NCI-H345 (cell line): ENCODE data around the gene PRDM5.

Experiments
- DNase-seq: peaks from one replicate; lab custom pipeline; 2025; lab: John Stamatoyannopoulos, UW

Gene PRDM5

GRCh38 chr4:120922381-120923206 is at the start of gene PRDM5:
Gene PRDM5 (minus strand): TSS chr4:120922726. CDS start chr4:120922608, 118 bp downstream.
- DNase-seq, result peak; percentile 32

DNA sequence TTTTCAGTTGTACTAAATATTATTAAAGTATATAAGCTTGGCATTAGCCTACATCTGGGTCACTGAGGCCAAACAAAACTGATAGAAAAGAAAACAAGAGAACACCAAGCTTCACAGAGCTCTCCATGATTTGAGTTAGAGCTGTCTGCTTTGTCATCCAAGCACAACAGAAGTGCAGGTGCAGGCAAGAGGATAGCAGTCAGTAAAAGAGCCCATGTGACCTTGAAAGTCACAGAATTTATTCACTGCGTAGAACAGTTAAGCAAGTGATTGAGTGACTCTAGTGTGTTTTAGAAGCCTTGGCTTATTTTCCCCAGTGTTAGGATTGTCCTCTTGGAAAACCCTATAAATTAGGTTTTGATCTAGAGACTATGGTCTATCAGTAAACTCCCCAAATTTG is 49.4 kb upstream of the PRDM5 start:
- peak; percentile 41 for DNase-seq

- no peak for DNase-seq
Observed at GRCh38 chr4:120965938-120966337, 43.4 kb upstream of the PRDM5 start.

DNA sequence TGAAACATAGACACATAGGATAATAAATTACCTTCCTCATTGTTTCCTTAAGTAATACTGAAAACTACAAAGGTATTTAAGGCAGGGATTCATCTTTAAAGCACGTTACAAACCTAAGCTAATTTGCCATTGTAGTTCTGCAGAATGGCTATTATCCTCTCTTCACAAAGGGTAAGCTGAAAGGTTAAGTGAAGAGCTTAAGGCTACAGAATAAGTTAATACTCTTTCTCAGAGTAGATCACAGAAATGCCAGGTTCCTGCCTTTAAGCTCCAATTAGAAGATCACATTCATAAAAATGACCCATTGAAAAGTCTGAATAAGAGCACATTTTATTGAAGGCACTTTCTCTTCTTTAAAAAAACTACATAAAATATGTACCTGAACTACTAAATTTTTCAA is 42.1 kb upstream of the PRDM5 start:
- DNase-seq, result no peak

- DNase-seq, result no peak
Observed at GRCh38 chr4:120963449-120963848, 40.9 kb upstream of the PRDM5 start.

DNA sequence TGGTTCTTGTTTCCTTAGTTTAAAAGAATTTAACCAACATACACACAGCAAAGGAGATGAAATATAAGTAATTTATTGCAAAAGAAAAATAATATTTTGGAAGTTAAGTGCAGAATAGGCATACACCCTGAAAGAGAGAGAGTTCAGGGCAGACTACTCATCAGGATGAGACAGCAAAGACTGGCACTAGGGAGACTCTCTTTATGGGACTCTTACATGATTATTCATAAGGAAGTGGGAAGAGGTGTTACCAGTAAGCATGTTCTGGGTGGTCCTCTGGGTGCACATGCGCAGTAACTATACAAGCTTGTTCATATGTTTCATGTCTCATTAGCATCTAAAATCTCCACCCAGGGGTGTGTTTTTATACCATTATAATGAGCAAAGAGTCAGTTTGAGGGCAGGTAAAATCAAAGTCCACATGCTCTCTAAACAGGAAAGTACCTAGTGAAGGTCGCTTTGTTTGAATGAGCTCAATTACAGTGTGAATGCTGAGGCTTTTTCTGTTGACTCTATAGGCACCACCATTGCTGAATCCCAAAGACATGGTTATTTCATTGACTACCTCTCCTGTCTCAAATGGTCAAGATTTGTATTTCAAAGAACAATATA is 38.2 kb upstream of the PRDM5 start:
- DNase-seq, result no peak

DNA sequence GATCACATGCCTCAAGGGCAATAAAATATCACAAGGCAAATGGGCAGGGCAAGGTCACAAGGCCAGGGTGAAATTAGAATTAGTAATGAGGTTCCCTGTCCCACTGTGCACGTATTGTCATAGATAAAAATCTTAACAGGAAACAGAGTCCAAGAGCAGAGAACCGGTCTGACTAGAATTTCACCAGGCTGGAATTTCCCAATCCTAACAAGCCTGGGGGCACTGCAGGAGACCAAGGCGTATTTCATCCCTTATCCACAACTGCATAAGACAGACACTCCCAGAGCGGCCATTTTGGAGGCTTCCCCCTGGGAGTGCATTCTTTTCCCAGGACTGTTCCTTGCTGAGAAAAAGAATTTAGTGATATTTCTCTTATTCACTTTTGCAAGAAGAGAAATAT is 25.9 kb upstream of the PRDM5 start:
- DNase-seq, result no peak

DNA sequence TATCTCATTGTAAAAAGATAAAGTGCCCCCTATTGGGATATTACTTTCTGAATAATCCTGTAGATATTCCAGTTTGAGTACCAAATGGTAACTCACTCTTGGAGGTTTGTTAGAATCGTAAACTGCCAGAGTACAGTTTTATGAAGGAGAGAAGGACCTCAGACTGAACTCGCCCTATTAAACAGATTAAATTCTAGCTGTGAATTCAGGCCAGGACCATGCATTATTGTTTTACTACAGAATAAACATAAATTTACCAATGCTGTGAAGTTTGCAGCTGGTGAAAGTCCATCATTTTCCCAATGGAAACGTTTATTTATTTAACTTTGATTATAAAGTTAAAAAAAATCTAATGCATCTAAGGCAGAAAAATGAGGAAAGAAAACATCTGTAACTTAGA is 20.2 kb upstream of the PRDM5 start:
- no peak for DNase-seq

DNA sequence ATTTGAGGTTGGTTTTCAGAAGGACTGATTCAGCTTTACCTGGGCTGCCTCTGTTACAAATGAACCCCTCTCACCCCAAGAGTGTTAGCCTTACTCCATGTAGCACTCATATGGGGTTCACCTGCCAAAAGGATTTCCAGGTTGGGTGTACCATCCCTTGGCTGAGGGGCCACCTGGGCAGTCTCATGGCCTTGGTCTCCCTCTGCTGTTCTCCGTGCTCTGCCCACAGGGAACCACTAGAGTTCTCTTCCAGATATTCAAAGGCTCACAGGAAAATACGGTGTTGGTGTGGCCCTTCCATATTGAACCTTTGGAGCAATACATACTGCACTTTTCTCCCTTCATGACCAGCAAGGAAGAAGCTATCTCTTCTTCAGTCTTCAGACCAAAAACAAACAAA is 18.0 kb upstream of the PRDM5 start:
- DNase-seq, result no peak

GRCh38 chr4:120939693-120940092 is 17.2 kb upstream of the PRDM5 start:
- no peak for DNase-seq

DNA sequence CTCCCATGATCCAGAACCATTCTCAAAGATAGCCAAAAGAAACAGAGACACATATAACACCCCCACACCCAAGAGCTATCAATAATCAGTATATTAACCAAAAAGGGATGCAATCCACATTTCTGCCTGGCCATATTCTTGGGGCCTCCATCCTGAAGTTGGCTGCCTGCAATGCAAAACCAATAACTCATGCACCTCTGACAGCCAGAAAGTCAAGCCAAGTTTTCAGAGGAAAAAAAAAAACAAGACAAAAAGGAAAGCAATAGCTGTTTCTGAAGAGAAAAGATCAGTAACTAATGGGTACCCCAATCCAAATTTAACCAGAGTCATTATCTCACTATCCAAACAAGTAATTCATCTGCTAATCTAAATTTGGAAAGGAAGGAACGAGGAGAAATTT is 7.3 kb upstream of the PRDM5 start:
- no peak for DNase-seq

GRCh38 chr4:120927801-120928409 is 5.4 kb upstream of the PRDM5 start:
- no peak for DNase-seq

DNA sequence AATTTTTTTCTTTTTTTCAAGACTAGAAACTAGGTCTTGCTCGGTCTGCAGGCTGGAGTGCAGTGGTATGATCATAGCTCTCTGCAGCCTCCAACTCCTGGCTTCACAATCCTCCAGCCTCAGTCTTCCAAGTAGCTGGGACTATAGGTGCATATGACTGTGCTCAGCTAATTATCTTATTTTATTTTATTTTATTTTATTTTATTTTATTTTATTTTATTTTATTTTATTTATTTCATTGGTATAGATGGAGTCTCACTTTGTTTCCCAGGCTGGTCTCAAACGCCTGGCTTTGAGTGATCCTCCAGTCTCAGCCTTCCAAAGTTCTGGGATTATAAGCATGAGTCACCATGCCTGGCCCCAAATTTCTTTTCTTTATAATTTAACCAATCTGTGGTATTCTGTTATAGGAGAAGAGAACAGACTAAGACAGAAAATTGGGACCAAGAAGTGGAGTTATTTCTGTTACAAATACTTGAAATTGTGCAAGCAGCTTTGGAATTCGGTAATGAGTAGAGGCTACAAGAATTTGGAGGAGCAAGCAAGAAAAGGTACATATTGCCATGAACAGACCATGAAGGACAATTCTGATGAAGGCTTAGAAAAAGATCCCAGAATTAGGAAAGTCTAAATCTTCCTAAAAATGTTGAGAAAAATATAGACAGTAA is 4.0 kb upstream of the PRDM5 start:
- no peak for DNase-seq

DNA sequence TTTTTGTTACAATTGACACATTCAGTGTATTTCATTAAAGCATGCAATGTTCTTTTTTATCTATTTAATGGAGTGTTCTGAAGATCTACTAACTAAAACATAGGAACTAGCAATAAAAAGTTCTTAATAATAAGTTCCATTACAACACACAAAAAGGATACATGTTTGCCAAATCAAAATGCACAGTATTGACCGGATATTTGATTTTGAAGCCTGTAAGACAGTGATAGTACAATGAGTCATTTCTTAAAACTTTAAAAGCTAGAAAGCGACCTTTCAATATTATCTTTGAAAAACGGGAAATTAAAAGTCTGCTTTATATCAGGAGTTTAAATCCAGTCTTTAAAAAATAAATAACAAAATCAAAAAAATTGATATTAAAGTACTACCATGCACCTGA is 2.4 kb upstream of the PRDM5 start:
- DNase-seq, result no peak

DNA sequence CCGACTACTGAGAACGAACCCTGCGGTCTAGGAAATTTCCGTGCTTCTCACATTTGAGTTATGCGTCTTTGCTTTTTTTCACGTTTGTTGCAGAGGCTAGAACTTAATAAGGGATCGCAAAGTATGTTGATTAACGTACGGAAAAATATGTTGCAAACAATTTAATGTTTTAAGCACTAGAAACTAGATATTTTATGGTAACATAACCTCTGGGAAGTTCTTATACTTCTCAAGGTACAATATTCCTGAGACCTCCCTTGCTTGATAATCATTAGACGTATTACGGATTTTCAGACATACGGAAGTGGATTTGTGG is 639 bp upstream of the PRDM5 start:
- DNase-seq, result no peak

- DNase-seq, result peak; percentile 48
Observed at GRCh38 chr4:120921456-120922380, 808 bp downstream of the PRDM5 start.

DNA sequence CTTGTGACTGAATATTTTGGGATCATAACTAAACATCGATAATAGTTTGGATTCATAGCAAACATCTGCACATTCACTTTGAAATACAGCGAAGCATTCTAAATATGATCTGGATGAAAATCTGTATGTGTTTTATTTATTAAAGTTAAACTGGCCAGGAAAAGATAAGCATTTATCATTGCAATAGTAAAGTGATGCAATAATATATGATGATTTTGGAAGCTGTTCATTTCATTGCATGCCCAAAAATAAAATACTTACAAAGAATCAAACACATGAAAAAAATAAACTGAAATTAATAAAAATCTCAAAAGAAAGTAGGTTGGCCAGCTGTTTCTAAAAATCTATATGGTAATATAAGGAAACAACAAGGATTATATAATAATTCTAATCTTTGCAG is 1.9 kb downstream of the PRDM5 start:
- no peak for DNase-seq

GRCh38 chr4:120919358-120919757 is 3.2 kb downstream of the PRDM5 start:
- no peak for DNase-seq

GRCh38 chr4:120918788-120919187 is 3.7 kb downstream of the PRDM5 start:
- DNase-seq, result no peak

GRCh38 chr4:120918092-120918491 is 4.4 kb downstream of the PRDM5 start:
- DNase-seq, result no peak

GRCh38 chr4:120916937-120917336 is 5.6 kb downstream of the PRDM5 start:
- no peak for DNase-seq

GRCh38 chr4:120915336-120915735 is 7.2 kb downstream of the PRDM5 start:
- DNase-seq, result peak; percentile 62
